ENCODE data around the gene PLOD3. TPM values are rescaled to one million over a fixed set of nuclear protein-coding genes. Genes with fewer than 3 reads are reported as not detected.
"Not testable (repeated sequence)": the region's sequence is repeated elsewhere in the genome, so short reads cannot be mapped to it uniquely, and the experiment has no call there.

The PLOD3 gene
- total RNA-seq, 2 experiments from 2014 or later: 37.1 to 43.4 TPM

DNA sequence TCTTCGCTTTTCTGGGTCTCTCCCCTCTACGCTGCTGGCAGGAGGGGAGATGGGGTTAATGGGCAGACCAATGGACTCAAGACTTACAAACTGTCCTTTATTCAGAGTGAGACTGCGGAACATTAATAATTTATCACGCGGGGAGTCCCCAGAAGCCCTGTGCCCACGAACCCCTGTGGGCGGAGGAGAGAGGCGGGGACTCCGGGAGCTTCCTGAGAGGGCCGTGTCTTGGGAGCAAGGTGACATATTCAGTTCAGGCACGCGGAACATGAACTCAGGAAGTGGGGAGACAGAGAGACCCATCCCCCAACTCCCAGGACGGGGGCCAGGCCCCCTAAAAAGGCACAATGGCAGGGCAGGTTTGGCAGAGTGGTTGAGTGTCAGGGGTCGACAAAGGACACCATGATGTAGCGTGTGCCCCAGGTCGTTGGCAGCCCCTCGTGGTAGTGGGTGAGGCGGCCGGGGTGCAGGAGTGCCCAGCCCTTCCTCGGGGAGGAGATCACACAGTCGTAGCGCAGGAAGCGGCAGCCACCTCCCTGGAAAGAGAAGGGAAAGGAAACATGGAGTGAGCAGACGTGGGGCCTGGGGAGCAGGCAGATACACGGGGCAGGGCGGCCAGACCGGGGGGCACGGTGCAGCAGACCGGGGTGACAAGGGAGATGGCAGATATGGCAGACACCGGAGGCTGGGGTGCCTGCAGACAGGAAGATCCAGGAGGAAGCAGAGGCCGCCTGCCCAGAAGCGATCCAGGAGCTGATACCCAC, 11.3 kb downstream of the PLOD3 start:
- Mint-ChIP-seq H3K4me1 (ENCODE audit: low read depth) (peaks cover 8% of the 10 kb centered on the region), H3K36me3 (peaks cover 19% of the 10 kb centered on the region), H3K4me3 (no peak overlapping the region), H3K27ac (no peak overlapping the region), H3K9me3 (no peaks in the 10 kb centered on the region), H3K27me3 (peaks cover 10% of the 10 kb centered on the region)
- POLR2A ChIA-PET: no interaction called here
- intact Hi-C loops (cut with micrococcal nuclease): no loop called here
- DNase-seq: no peak
- CTCF ChIA-PET: interaction anchor here (2.1 to 3.9 kb wide), 2 partner anchors 14 to 76 kb away, joined by 5 to 33 read pairs; no protein-coding TSS in a partner anchor

- Mint-ChIP-seq H3K27me3 (peaks cover 16% of the 10 kb centered on the region), H3K27ac (peak overlapping the region; percentile 87), H3K4me1 (ENCODE audit: low read depth) (peaks cover 10% of the 10 kb centered on the region), H3K4me3 (peak overlapping the region; percentile 69), H3K36me3 (peaks cover 16% of the 10 kb centered on the region)
- intact Hi-C loops (cut with micrococcal nuclease); H3K9me3 Mint-ChIP-seq: not testable (repeated sequence)
- ChIA-PET POLR2A (interaction anchor here (1.1 to 1.3 kb wide), 2 partner anchors 13 to 14 kb away, joined by 3 read pairs; partner anchors contain the start of genes PLOD3 and ZNHIT1), CTCF (interaction anchor here (1.4 to 3.9 kb wide), 5 partner anchors 12 to 87 kb away, joined by 3 to 33 read pairs (median 4); no protein-coding TSS in a partner anchor)
- peak; percentile 52 for DNase-seq
These were observed 13.3 kb downstream of the PLOD3 start for GRCh38 chr7:101203740-101204738.

- no peak overlapping the region for H3K4me3 Mint-ChIP-seq
- POLR2A ChIA-PET: no interaction called here
- no peaks in the 10 kb centered on the region for H3K9me3 Mint-ChIP-seq
These were observed 14.8 kb downstream of the PLOD3 start for GRCh38 chr7:101202603-101202918.

GRCh38 chr7:101201695-101202602, 15.4 kb downstream of the PLOD3 start:
- intact Hi-C loops (cut with micrococcal nuclease): no loop called here
- DNase-seq: no peak
- H3K9me3 Mint-ChIP-seq: no peaks in the 10 kb centered on the region
- H3K4me1 Mint-ChIP-seq (ENCODE audit: low read depth): peaks cover 10% of the 10 kb centered on the region
- H3K27ac Mint-ChIP-seq: no peak overlapping the region
- no peak overlapping the region for H3K4me3 Mint-ChIP-seq
- ChIA-PET CTCF (interaction anchor here (1.0 to 3.9 kb wide), 4 partner anchors 10 to 88 kb away, joined by 3 to 33 read pairs (median 4); partner anchors contain the start of genes PLOD3 and ZNHIT1), POLR2A (no interaction called here)
- H3K36me3 Mint-ChIP-seq: peaks cover 6% of the 10 kb centered on the region
- H3K27me3 Mint-ChIP-seq: peaks cover 18% of the 10 kb centered on the region

More at GRCh38 chr7:101202603-101202918, 14.8 kb downstream of the PLOD3 start:
- Mint-ChIP-seq H3K27ac (peak overlapping the region; percentile 13), H3K27me3 (peaks cover 18% of the 10 kb centered on the region), H3K4me1 (ENCODE audit: low read depth) (peaks cover 10% of the 10 kb centered on the region), H3K36me3 (peaks cover 6% of the 10 kb centered on the region)
- DNase-seq: no peak
- intact Hi-C loops (cut with micrococcal nuclease): no loop called here
- CTCF ChIA-PET: interaction anchor here (1.1 to 3.9 kb wide), 2 partner anchors 10 to 15 kb away, joined by 4 to 33 read pairs; partner anchors contain the start of genes PLOD3 and ZNHIT1

DNA sequence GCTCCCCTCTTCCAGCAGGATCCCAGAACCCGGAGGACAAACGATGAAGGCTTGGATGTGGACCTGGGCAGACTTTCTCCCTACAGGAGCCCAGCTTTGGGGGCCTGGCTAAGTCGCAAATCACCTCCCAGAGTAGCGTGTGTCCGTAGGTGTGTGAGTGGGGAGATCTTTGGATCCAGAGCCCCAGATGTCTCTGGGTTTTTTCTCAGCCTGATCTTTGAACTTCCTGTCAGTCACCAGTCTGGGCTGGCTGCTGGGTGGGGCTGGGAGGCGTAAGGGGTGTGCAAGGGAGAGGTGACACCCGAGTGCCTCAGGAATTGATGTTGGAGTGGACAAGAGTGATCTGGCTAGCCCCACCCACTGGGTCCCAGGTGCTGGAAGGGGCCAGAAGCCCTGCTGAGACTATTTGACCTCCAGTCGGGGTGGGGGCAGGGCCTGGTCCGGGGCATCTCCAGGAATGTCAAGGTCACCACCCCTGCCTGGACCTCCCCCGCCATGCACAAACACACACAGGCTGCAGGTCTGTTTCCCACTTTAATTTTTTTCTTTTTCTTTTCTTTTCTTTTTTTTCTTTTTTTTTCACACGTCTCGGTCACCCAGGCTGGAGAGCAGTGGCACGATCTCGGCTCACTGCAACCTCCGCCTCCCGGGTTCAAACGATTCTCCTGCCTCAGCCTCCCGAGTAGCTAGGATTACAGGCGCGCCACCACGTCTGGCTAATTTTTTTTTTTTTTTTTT, 16.4 kb downstream of the PLOD3 start, which contains the start of gene MOGAT3:
MOGAT3 (minus strand) TSS at position 175 of the 738 bp plus-strand sequence. CDS start 182 bp downstream, outside the sequence.
- Mint-ChIP-seq H3K27me3 (peaks cover 18% of the 10 kb centered on the region), H3K27ac (no peak within 1 kb of the TSS), H3K36me3 (peaks cover under 1% of the 10 kb centered on the region), H3K4me3 (no peak within 1 kb of the TSS), H3K9me3 (no peaks in the 10 kb centered on the region), H3K4me1 (ENCODE audit: low read depth) (peaks cover 10% of the 10 kb centered on the region)
- DNase-seq: no peak
- intact Hi-C loops (cut with micrococcal nuclease): no loop called here
- CTCF ChIA-PET: interaction anchor here (1.0 to 3.6 kb wide), 6 partner anchors 9 to 89 kb away, joined by 3 to 12 read pairs (median 6); no protein-coding TSS in a partner anchor
- POLR2A ChIA-PET: no interaction called here

GRCh38 chr7:101200504-101200861, 16.9 kb downstream of the PLOD3 start:
- Mint-ChIP-seq H3K27me3 (peaks cover 18% of the 10 kb centered on the region), H3K9me3 (no peaks in the 10 kb centered on the region), H3K4me3 (no peak overlapping the region), H3K36me3 (no peaks in the 10 kb centered on the region), H3K4me1 (ENCODE audit: low read depth) (peaks cover 10% of the 10 kb centered on the region), H3K27ac (no peak overlapping the region)
- intact Hi-C loops (cut with micrococcal nuclease): no loop called here
- DNase-seq: no peak
- CTCF ChIA-PET: interaction anchor here (1.0 to 3.6 kb wide), 4 partner anchors 8 to 82 kb away, joined by 3 to 12 read pairs (median 8); no protein-coding TSS in a partner anchor
- POLR2A ChIA-PET: interaction anchor here (0.7 to 0.9 kb wide), 2 partner anchors 14 to 24 kb away, joined by 3 to 5 read pairs; no protein-coding TSS in a partner anchor

GRCh38 chr7:101199522-101199921, 17.9 kb downstream of the PLOD3 start:
- POLR2A ChIA-PET: interaction anchor here (0.9 kb wide), 1 partner anchor 13 kb away, joined by 3 read pairs; no protein-coding TSS in a partner anchor
- intact Hi-C loops (cut with micrococcal nuclease); H3K27ac Mint-ChIP-seq; H3K36me3 Mint-ChIP-seq; DNase-seq; H3K9me3 Mint-ChIP-seq; H3K4me3 Mint-ChIP-seq: not testable (repeated sequence)
- Mint-ChIP-seq H3K4me1 (ENCODE audit: low read depth) (peaks cover 10% of the 10 kb centered on the region), H3K27me3 (peaks cover 22% of the 10 kb centered on the region)
- CTCF ChIA-PET: interaction anchor here (3.6 kb wide), 1 partner anchor 55 kb away, joined by 12 read pairs; no protein-coding TSS in a partner anchor

DNA sequence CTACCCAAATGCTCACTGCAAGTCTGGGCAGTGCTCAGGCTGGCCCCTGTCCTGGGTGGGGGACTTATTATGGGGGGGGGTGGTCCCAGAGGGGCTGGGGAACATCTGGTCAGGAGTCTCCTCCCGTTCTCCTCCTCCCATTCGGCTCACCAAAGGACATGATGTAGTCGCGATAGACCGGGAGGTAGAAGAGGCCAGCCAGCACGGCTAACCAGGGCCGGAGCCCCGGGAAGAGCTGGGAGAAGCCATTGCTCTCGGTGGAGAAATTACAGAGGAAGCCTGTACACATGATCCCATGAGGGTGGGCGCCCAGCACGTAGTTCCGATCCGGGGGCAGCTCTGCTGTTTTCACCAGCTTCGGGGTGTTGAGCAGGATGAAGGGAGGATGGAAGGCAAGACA, 18.9 kb downstream of the PLOD3 start:
- no peak for DNase-seq
- Mint-ChIP-seq H3K27me3 (peaks cover 20% of the 10 kb centered on the region), H3K36me3 (no peaks in the 10 kb centered on the region), H3K9me3 (no peaks in the 10 kb centered on the region), H3K27ac (no peak overlapping the region), H3K4me3 (no peak overlapping the region), H3K4me1 (ENCODE audit: low read depth) (peaks cover 6% of the 10 kb centered on the region)
- POLR2A ChIA-PET: no interaction called here
- CTCF ChIA-PET: interaction anchor here (3.6 kb wide), 1 partner anchor 54 kb away, joined by 12 read pairs; no protein-coding TSS in a partner anchor
- intact Hi-C loops (cut with micrococcal nuclease): no loop called here

- POLR2A ChIA-PET: no interaction called here
- no peaks in the 10 kb centered on the region for H3K9me3 Mint-ChIP-seq
- H3K4me3 Mint-ChIP-seq: no peak overlapping the region
- no peaks in the 10 kb centered on the region for H3K36me3 Mint-ChIP-seq
- H3K4me1 Mint-ChIP-seq (ENCODE audit: low read depth): peaks cover 6% of the 10 kb centered on the region
- peaks cover 20% of the 10 kb centered on the region for H3K27me3 Mint-ChIP-seq
- CTCF ChIA-PET: interaction anchor here (3.6 kb wide), 1 partner anchor 54 kb away, joined by 12 read pairs; no protein-coding TSS in a partner anchor
- intact Hi-C loops (cut with micrococcal nuclease): no loop called here
- H3K27ac Mint-ChIP-seq: no peak overlapping the region
- DNase-seq: no peak
These were observed 19.4 kb downstream of the PLOD3 start for GRCh38 chr7:101197991-101198390.

GRCh38 chr7:101195884-101196283, 21.5 kb downstream of the PLOD3 start:
- H3K36me3 Mint-ChIP-seq: no peaks in the 10 kb centered on the region
- ChIA-PET CTCF (interaction anchor here (1.1 to 9.8 kb wide), 2 partner anchors 52 to 87 kb away, joined by 4 to 297 read pairs; no protein-coding TSS in a partner anchor), POLR2A (interaction anchor here (0.6 kb wide), 1 partner anchor 122 kb away, joined by 3 read pairs; no protein-coding TSS in a partner anchor)
- H3K4me3 Mint-ChIP-seq: no peak overlapping the region
- no peak overlapping the region for H3K27ac Mint-ChIP-seq
- H3K4me1 Mint-ChIP-seq (ENCODE audit: low read depth): peaks cover under 1% of the 10 kb centered on the region
- intact Hi-C loops (cut with micrococcal nuclease): no loop called here
- DNase-seq: no peak
- peaks cover 10% of the 10 kb centered on the region for H3K27me3 Mint-ChIP-seq
- H3K9me3 Mint-ChIP-seq: no peaks in the 10 kb centered on the region

Data from activated CD4-positive, alpha-beta memory T cell treated with anti-CD3 and anti-CD28 coated beads for 36 hours (primary cell).